Measurements from ENCODE around the gene FRMPD1. TPM values are rescaled to one million over a fixed set of nuclear protein-coding genes. Genes with fewer than 3 reads are reported as not detected.
A peak's percentile ranks its signal among the peaks of the same experiment; 100 is the strongest.

Gene FRMPD1
- polyA plus RNA-seq, 2 of the 4 experiments (the other 2 are of a cell fraction): 0.01 TPM; not detected in 1

GRCh38 chr9:37753489-37754190 lies 102.9 kb downstream of the FRMPD1 start, which contains the start of gene TRMT10B (continued):
- TF ChIP-seq USF2 (IDR thresholded peaks at IDR 0.05): no peak
- TF ChIP-seq PHF8 (IDR thresholded peaks at IDR 0.05; ENCODE audit: borderline replicate concordance, low read depth): peak; percentile 85
- TF ChIP-seq CEBPB (IDR thresholded peaks at IDR 0.05): peak; percentile 77 to 90; a peak in 3 of 4 replicates
- TF ChIP-seq CTCF (IDR thresholded peaks at IDR 0.05): no peak
- TF ChIP-seq RFX5 (IDR thresholded peaks at IDR 0.05): no peak
- TF ChIP-seq HEYL (CRISPR knock-in tag; IDR thresholded peaks at IDR 0.05): no peak
- TF ChIP-seq HDAC2 (IDR thresholded peaks at IDR 0.05): no peak
- TF ChIP-seq EHMT2 (IDR thresholded peaks at IDR 0.05; ENCODE audit: low read depth): no peak
- TF ChIP-seq KDM1A (IDR thresholded peaks at IDR 0.05; ENCODE audit: low read depth): no peak
- no peak for TF ChIP-seq E2F6 (IDR thresholded peaks at IDR 0.05; ENCODE audit: borderline replicate concordance, low read depth)
- no peak for TF ChIP-seq MAFK (IDR thresholded peaks at IDR 0.05; ENCODE audit: partially characterized antibody)
- TF ChIP-seq GATA3 (IDR thresholded peaks at IDR 0.05; ENCODE audit: borderline replicate concordance): no peak

GRCh38 chr9:37758747-37759146 lies 108.0 kb downstream of the FRMPD1 start:
- WGBS (ENCODE audit: missing lambda C conversion rate): 91% methylated on average over 3 of the region's 3 CpGs
- FAIRE-seq (no peak), DNase-seq (ENCODE audit: low read depth in 1 of 2, low spot score in 1 of 2) (no peak), ATAC-seq (no peak)
- H3K9me3 ChIP-seq: no peaks in the 10 kb centered on the region
- ChIA-PET POLR2A (no interaction called here), CTCF (interaction anchor here (1.0 kb wide), 1 partner anchor 13 kb away, joined by 3 read pairs; no protein-coding TSS in a partner anchor)
- H3K27ac ChIP-seq: no peak overlapping the region
- TF ChIP-seq RFX5 (IDR thresholded peaks at IDR 0.05) (no peak), FOXS1 (CRISPR knock-in tag; IDR thresholded peaks at IDR 0.05) (no peak), ELK1 (IDR thresholded peaks at IDR 0.05; ENCODE audit: low read depth, low read length) (no peak), USF2 (IDR thresholded peaks at IDR 0.05) (no peak), CHD4 (IDR thresholded peaks at IDR 0.05; ENCODE audit: borderline replicate concordance) (no peak), ZSCAN20 (CRISPR knock-in tag; IDR thresholded peaks at IDR 0.05) (no peak), RARB (CRISPR knock-in tag; IDR thresholded peaks at IDR 0.05) (no peak), HOXA7 (CRISPR knock-in tag; IDR thresholded peaks at IDR 0.05) (no peak), MAX (IDR thresholded peaks at IDR 0.05) (no peak), HOXB13 (CRISPR knock-in tag; IDR thresholded peaks at IDR 0.05; ENCODE audit: low read depth) (no peak), CTCF (IDR thresholded peaks at IDR 0.05) (no peak), E2F6 (IDR thresholded peaks at IDR 0.05; ENCODE audit: borderline replicate concordance, low read depth) (no peak), MAFK (IDR thresholded peaks at IDR 0.05; ENCODE audit: partially characterized antibody) (no peak), EHF (CRISPR knock-in tag; IDR thresholded peaks at IDR 0.05) (no peak)
- no peak overlapping the region for H3K4me2 ChIP-seq
- H3K4me1 ChIP-seq: peaks cover 26% of the 10 kb centered on the region
- no peak overlapping the region for H3K4me3 ChIP-seq
